Astrocyte (in vitro differentiated cells and primary cell): ENCODE results near the gene BTBD18. TPM values are rescaled to one million over a fixed set of nuclear protein-coding genes. Genes with fewer than 3 reads are reported as not detected.

Experiments used
- DNase-seq: peaks from one replicate; pipeline ENCODE4 v3.0.0-alpha.2; 2010; ENCODE audit warnings: low read depth
- FAIRE-seq: peaks from 2 replicates; lab custom pipeline; 2011; peaks lifted over from hg19 to GRCh38; lab: Jason Lieb, UNC
- H2AFZ ChIP-seq: 2 replicates; pipeline ENCODE4 v1.6.0; 2012; ENCODE audit warnings: low read depth, low read length, inconsistent platforms
- H3K27ac ChIP-seq: 2 replicates; pipeline ENCODE4 v1.5.1; 2011; ENCODE audit warnings: low read depth, low read length, inconsistent platforms
- H3K27me3 ChIP-seq: 2 replicates; pipeline ENCODE4 v1.6.0; 2011; ENCODE audit warnings: low read length, inconsistent platforms; ENCODE audit not compliant: insufficient read depth
- H3K36me3 ChIP-seq: 2 replicates; pipeline ENCODE4 v1.5.1; 2011; ENCODE audit warnings: low read length, inconsistent platforms; ENCODE audit not compliant: insufficient read depth
- H3K4me1 ChIP-seq: 2 replicates; pipeline ENCODE4 v1.5.1; 2011; ENCODE audit warnings: low read length, inconsistent platforms; ENCODE audit not compliant: insufficient read depth
- H3K4me2 ChIP-seq: 2 replicates; pipeline ENCODE4 v1.6.0; 2012; ENCODE audit warnings: low read length, inconsistent platforms
- H3K4me3 ChIP-seq: 2 replicates; pipeline ENCODE4 v1.5.1; 2011; ENCODE audit warnings: low read depth, mild to moderate bottlenecking, low read length, inconsistent platforms; ENCODE audit not compliant: insufficient read depth
- H3K79me2 ChIP-seq: 2 replicates; pipeline ENCODE4 v1.6.0; 2012; ENCODE audit warnings: mild to moderate bottlenecking, low read length, inconsistent platforms; ENCODE audit not compliant: insufficient read depth
- H3K9ac ChIP-seq: 2 replicates; pipeline ENCODE4 v1.6.0; 2012; ENCODE audit warnings: mild to moderate bottlenecking, low read length, inconsistent platforms
- H3K9me3 ChIP-seq: 2 replicates; pipeline ENCODE4 v1.5.1; 2012; ENCODE audit warnings: low read depth, mild to moderate bottlenecking, low read length, inconsistent platforms; ENCODE audit not compliant: insufficient read depth
- H4K20me1 ChIP-seq: 2 replicates; pipeline ENCODE4 v1.6.0; 2012; ENCODE audit warnings: low read length, inconsistent platforms; ENCODE audit not compliant: insufficient read depth
- H3K27ac Mint-ChIP-seq: one replicate; pipeline ENCODE4 v1.8.0; 2021; ENCODE audit warnings: mild to moderate bottlenecking, mixed read lengths; ENCODE audit not compliant: unreplicated experiment
- H3K27me3 Mint-ChIP-seq: one replicate; pipeline ENCODE4 v1.8.0; 2021; ENCODE audit warnings: low read depth, mixed read lengths; ENCODE audit not compliant: unreplicated experiment
- H3K36me3 Mint-ChIP-seq: one replicate; pipeline ENCODE4 v1.8.0; 2021; ENCODE audit warnings: low read depth, mixed read lengths; ENCODE audit not compliant: unreplicated experiment
- H3K4me1 Mint-ChIP-seq: one replicate; pipeline ENCODE4 v1.8.0; 2021; ENCODE audit warnings: low read depth, mixed read lengths; ENCODE audit not compliant: unreplicated experiment
- H3K4me3 Mint-ChIP-seq: one replicate; pipeline ENCODE4 v1.8.0; 2021; ENCODE audit warnings: mild to moderate bottlenecking, moderate library complexity, mixed read lengths; ENCODE audit not compliant: unreplicated experiment
- H3K9me3 Mint-ChIP-seq: one replicate; pipeline ENCODE4 v1.8.0; 2021; ENCODE audit warnings: mild to moderate bottlenecking, mixed read lengths; ENCODE audit not compliant: unreplicated experiment
- CTCF ChIP-seq: IDR thresholded peaks from 2 replicates; pipeline ENCODE4 v1.5.1; 2011; ENCODE audit warnings: low read depth, mild to moderate bottlenecking, inconsistent platforms, low read length, moderate library complexity; ENCODE audit not compliant: insufficient read depth
- EZH2 ChIP-seq: IDR thresholded peaks from 2 replicates; pipeline ENCODE4 v1.6.1; 2012; ENCODE audit warnings: mild to moderate bottlenecking, low read length, inconsistent platforms; ENCODE audit not compliant: insufficient read depth
- total RNA-seq: library from RNA; stranded (reverse); gene quantifications from 2 replicates; pipeline ENCODE4 v1.2.1, GENCODE V29; 2021

The BTBD18 gene
- total RNA-seq, 1 donor from 2014 or later, result not detected

GRCh38 chr11:57775491-57775890, 23.9 kb upstream of the BTBD18 start:
- no peaks in the 10 kb centered on the region for H3K27me3 Mint-ChIP-seq
- peak overlapping the region; percentile 20 for H3K9ac ChIP-seq
- FAIRE-seq, result no peak
- H3K27me3 ChIP-seq, result no peaks in the 10 kb centered on the region
- H3K36me3 ChIP-seq, result no peaks in the 10 kb centered on the region
- H3K9me3 ChIP-seq, result no peaks in the 10 kb centered on the region
- no peaks in the 10 kb centered on the region for H3K9me3 Mint-ChIP-seq
- H3K79me2 ChIP-seq, result peaks cover 99% of the 10 kb centered on the region
- H2AFZ ChIP-seq, result no peak overlapping the region
- peaks cover 11% of the 10 kb centered on the region for H3K36me3 Mint-ChIP-seq
- peak overlapping the region; percentile 94 for H3K27ac Mint-ChIP-seq
- peak overlapping the region; percentile 41 for H3K4me3 Mint-ChIP-seq
- TF ChIP-seq CTCF (no peak), EZH2 (no peak)
- H3K4me3 ChIP-seq, result no peak overlapping the region
- peaks cover 74% of the 10 kb centered on the region for H3K4me1 Mint-ChIP-seq
- H3K27ac ChIP-seq, result peak overlapping the region; percentile 88
- DNase-seq, result no peak
- H3K4me1 ChIP-seq, result peaks cover 51% of the 10 kb centered on the region
- peak overlapping the region; percentile 82 for H3K4me2 ChIP-seq
- H4K20me1 ChIP-seq, result peaks cover 94% of the 10 kb centered on the region

- no peak for FAIRE-seq
- peak overlapping the region; percentile 59 for H3K4me2 ChIP-seq
Measured at GRCh38 chr11:57773026-57773598, 21.5 kb upstream of the BTBD18 start.

More at GRCh38 chr11:57773026-57773598, 21.5 kb upstream of the BTBD18 start:
- H3K9me3 Mint-ChIP-seq, result no peaks in the 10 kb centered on the region
- H3K9ac ChIP-seq, result no peak overlapping the region
- no peak for TF ChIP-seq CTCF
- no peak for TF ChIP-seq EZH2
- H3K27me3 Mint-ChIP-seq, result no peaks in the 10 kb centered on the region
- peaks cover 98% of the 10 kb centered on the region for H3K79me2 ChIP-seq
- H3K9me3 ChIP-seq, result no peaks in the 10 kb centered on the region
- H3K36me3 ChIP-seq, result no peaks in the 10 kb centered on the region
- no peak overlapping the region for H2AFZ ChIP-seq
- no peak overlapping the region for H3K4me3 ChIP-seq
- H4K20me1 ChIP-seq, result peaks cover 91% of the 10 kb centered on the region
- H3K4me1 Mint-ChIP-seq, result peaks cover 61% of the 10 kb centered on the region
- H3K4me3 Mint-ChIP-seq, result peak overlapping the region; percentile 58
- H3K36me3 Mint-ChIP-seq, result peaks cover 17% of the 10 kb centered on the region
- no peak for DNase-seq
- H3K27ac ChIP-seq, result no peak overlapping the region
- H3K4me1 ChIP-seq, result peaks cover 36% of the 10 kb centered on the region
- H3K27me3 ChIP-seq, result no peaks in the 10 kb centered on the region
- H3K27ac Mint-ChIP-seq, result peak overlapping the region; percentile 93
